IPS-11a (cell line): Measurements from ENCODE around the gene ARMC6.
"Not testable (repeated sequence)": the region's sequence is repeated elsewhere in the genome, so short reads cannot be mapped to it uniquely, and the experiment has no call there.

Experiments
- H3K4me3 ChIP-seq: one replicate; pipeline ENCODE4 v1.5.1; 2013; ENCODE audit warnings: low read depth, low read length, control low read depth

Gene ARMC6

DNA sequence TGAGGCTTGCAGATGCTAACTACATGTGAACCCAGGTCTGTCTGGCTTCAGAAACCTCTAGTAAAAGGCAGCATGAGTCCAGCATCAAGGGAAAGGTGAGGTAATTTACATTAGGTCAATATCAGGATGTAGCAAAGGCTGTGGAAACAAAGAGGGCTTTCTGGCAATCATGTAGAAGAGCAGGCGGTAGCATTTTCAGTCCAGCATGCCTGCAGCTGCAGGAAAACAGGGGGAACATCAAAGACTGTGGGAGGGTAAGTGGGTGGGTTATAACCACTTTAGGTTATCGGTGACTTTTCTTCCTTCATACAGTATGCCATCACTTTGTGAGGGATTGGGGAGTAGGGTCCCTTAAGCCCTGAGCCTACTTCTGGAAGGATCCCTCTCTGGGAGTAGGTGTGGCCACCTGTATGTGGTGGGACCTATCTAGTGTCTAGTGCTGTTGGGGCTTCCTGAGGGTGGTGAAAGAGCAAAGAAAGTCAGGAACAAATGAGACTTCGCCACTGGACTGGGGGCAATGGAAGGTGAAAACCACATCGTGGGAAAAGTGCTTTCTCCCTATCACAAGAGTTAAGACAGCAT lies 10.9 kb upstream of the ARMC6 start:
- H3K4me3 ChIP-seq = no peak overlapping the region

- not testable (repeated sequence) for H3K4me3 ChIP-seq
Observed at GRCh38 chr19:19023376-19023775, 10.0 kb upstream of the ARMC6 start.

GRCh38 chr19:19025861-19026260 lies 7.5 kb upstream of the ARMC6 start:
- H3K4me3 ChIP-seq = no peak overlapping the region

- H3K4me3 ChIP-seq = no peak overlapping the region
Observed at GRCh38 chr19:19026299-19026971, 7.0 kb upstream of the ARMC6 start.

- H3K4me3 ChIP-seq = no peak overlapping the region
Observed at GRCh38 chr19:19027228-19027627, 6.2 kb upstream of the ARMC6 start.

DNA sequence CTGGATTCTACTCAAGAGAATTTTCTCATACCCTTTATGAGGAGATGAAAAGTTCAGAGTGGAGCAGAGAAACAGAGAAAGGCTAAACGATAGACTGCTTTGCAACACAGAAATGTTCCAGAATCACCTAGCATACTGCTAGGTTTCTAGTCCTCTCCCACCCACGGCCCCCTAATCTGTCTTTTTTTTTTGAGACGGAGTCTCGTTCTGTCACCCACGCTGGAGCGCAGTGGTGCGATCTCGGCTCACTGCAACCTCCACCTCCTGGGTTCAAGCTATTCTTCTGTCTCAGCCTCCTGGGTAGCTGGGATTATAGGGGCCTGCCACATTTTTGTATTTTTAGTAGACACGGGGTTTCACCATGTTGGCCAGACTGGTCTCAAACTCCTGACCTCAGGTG lies 4.9 kb upstream of the ARMC6 start:
- no peak overlapping the region for H3K4me3 ChIP-seq

GRCh38 chr19:19031891-19032290 lies 1.5 kb upstream of the ARMC6 start:
- no peak overlapping the region for H3K4me3 ChIP-seq

GRCh38 chr19:19032420-19033175 lies 805 bp upstream of the ARMC6 start:
- peak overlapping the region; percentile 80 for H3K4me3 ChIP-seq

DNA sequence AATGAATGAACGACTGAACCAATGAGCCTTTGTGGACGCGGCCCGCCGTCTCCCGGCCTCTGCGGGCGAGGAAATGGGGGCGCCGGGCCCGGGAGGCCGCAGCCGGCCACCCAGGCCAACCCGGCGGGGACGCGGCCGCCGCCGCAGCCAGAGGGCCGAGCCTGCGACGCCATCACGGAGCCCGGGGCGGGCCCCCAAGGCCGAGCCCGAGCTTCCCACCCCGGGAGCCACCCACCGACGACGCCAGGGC lies 302 bp upstream of the ARMC6 start:
- peak overlapping the region; percentile 80 for H3K4me3 ChIP-seq

- H3K4me3 ChIP-seq = peak overlapping the region; percentile 80
Observed at GRCh38 chr19:19034204-19034624, 811 bp downstream of the ARMC6 start.

- no peak overlapping the region for H3K4me3 ChIP-seq
Observed at GRCh38 chr19:19039901-19040300, 6.5 kb downstream of the ARMC6 start.

GRCh38 chr19:19040417-19040816 lies 7.0 kb downstream of the ARMC6 start:
- no peak overlapping the region for H3K4me3 ChIP-seq

- H3K4me3 ChIP-seq = no peak overlapping the region
Observed at GRCh38 chr19:19042732-19043280, 9.4 kb downstream of the ARMC6 start.

DNA sequence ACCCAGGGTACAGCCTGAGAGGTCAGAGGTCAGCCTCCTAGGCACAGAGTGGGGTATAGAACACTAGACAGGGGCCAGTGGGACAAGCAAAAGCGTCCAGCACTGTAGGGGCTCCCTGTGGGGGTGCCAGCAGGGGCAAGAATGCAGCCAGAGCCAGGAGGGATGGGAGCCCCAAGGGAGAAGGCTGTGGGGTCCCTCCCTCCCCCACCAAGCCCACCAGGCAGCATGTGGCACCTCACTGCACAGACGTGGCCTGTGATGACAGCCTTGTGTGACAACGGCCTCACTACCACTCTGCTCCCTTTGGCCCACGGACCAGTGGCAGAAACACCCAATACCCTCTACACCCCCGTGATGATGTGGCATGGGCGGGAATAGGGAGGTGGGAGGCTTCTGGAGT lies 10.1 kb downstream of the ARMC6 start:
- H3K4me3 ChIP-seq = no peak overlapping the region

- no peak overlapping the region for H3K4me3 ChIP-seq
Observed at GRCh38 chr19:19043881-19044280, 10.5 kb downstream of the ARMC6 start.

GRCh38 chr19:19049406-19049805 lies 16.0 kb downstream of the ARMC6 start:
- H3K4me3 ChIP-seq = no peak overlapping the region

GRCh38 chr19:19050104-19050503 lies 16.7 kb downstream of the ARMC6 start:
- H3K4me3 ChIP-seq = no peak overlapping the region

DNA sequence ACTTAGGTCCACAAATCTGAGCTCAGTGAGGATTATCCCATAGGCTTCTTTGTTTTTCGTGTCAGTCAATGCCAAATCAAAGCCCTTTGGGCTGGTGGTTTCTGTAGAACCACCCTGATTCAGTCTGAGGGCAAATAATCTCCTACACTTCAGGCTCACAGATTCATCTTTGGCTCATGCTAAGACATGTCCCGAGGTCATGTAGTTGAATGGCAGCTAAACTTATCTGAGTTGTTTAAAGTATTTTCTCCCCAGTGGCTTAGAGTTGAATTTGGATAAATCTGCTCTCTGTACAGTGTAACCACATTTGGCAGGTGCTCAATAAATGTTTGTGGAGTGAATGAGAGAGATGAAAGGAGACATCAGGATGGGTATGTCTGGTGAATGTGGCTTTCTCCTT lies 17.3 kb downstream of the ARMC6 start:
- no peak overlapping the region for H3K4me3 ChIP-seq

GRCh38 chr19:19051478-19052213 lies 18.2 kb downstream of the ARMC6 start:
- no peak overlapping the region for H3K4me3 ChIP-seq

GRCh38 chr19:19052921-19053320 lies 19.5 kb downstream of the ARMC6 start:
- H3K4me3 ChIP-seq = no peak overlapping the region

DNA sequence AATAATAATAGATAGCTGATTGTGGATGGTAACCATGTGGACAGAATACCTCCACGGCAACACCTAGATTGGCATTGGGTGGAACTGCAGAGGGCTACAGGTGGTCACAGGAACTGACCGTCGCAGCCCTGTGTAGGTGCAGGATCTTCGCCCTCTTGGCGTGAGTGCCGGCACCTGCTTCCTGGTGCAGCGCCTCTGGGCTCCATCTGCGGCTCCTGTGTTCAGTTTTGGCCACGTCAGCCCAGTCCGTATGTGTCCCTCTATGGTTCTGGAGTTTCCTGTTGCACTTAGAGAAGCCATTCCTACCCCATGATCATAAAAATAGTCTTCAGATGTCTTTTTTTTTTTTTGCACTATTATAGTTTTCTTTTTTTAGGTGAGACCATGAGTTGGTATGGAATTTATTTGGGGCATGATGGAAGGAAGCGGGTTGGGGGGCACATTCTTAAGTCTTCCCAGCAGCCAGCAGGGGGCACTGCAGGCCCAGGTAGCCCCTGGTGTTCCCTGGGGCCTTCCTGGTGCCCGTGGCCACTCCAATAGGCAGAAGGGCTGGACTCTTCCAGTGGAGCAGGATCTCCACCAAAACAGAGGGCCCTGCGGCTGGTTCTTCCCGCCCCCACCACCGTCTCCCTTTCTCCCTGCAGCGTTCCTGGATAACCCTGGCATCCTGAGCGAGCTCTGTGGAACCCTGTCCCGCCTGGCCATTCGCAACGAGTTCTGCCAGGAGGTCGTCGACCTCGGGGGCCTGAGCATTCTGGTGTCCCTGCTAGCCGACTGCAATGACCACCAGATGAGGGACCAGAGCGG lies 20.3 kb downstream of the ARMC6 start:
- no peak overlapping the region for H3K4me3 ChIP-seq
